Measurements from ENCODE around the gene CDK15.
"Not testable (repeated sequence)": the region's sequence is repeated elsewhere in the genome, so short reads cannot be mapped to it uniquely, and the experiment has no call there.

The CDK15 gene

GRCh38 chr2:201806442-201807170 is at the start of gene CDK15:
CDK15 (plus strand) TSS chr2:201806537; CDS start chr2:201806665, 128 bp downstream.
- no peak for DNase-seq

DNA sequence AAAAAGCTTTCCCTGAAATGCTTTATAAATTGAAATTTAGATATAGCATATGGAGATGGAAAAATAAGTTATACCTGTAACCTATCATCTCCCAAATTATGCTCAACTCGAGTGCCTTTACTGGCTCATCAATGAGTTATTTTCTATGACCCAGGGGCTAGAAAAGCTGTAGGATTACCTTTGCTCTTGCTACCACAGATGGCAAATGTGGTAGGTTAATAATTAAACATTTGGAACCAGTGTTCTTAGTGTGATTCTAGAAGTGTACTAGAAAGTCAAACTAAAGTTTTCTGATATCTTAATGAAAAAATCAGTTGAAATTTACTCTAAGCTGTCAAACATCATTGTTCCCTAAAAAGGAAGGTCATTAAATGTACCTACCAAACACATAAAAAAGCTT is 48.1 kb upstream of the CDK15 start:
- no peak for DNase-seq

GRCh38 chr2:201758873-201759272 is 47.5 kb upstream of the CDK15 start:
- no peak for DNase-seq

- DNase-seq: no peak
Observed at GRCh38 chr2:201759567-201759966, 46.8 kb upstream of the CDK15 start.

- DNase-seq: no peak
Observed at GRCh38 chr2:201761101-201761500, 45.2 kb upstream of the CDK15 start.

GRCh38 chr2:201764469-201764868 is 41.9 kb upstream of the CDK15 start:
- not testable (repeated sequence) for DNase-seq

- no peak for DNase-seq
Observed at GRCh38 chr2:201765799-201766198, 40.5 kb upstream of the CDK15 start.

DNA sequence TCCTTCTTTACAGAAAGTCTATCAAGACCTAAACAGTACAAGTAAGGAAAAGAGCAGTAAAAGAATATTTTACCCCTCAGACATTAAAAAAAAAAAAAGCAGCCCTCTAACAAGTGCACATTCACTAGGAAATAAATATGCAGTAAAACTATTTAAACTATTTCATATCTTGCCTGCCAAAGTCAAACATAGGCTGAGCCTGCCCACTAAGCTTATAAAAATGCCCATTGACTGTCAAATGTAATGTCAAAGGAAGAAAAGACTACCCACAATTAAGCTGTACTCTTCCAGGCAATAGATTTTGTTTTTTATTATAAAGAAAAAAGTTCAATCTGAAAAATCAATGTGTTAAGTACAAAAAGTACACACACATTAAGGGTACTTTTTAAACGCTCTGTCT is 37.4 kb upstream of the CDK15 start:
- no peak for DNase-seq

DNA sequence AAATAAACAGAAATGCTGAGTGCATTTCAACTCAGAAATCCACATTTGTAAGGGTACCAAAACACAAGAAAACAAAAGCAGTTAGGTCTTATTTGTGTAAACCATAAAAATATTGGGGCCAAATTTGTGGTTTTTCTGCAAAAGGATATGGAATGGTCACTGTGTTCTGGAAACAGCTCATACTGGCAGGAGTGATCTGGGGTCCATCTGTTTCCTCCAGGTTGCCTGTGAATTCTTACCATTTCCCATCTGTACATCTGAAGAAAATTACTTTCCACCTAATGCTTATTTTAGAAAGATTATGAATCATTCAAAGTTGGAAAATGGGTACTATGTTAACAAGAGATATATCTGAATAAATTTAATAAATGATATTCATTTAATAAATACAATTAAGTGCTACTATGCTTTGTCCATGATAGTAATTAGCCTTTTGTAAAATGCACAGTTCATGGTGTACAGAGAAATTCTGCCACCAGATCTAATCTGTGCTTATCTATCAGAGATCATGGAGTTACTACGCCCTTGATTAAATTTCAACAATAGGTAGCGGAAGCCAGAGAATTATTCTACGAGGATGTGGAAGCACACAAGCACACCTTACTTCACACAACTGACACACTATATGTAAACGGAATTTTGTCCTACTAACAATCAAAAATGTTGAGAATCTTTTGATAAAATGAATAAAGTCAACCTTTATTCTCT is 36.5 kb upstream of the CDK15 start:
- DNase-seq: no peak

DNA sequence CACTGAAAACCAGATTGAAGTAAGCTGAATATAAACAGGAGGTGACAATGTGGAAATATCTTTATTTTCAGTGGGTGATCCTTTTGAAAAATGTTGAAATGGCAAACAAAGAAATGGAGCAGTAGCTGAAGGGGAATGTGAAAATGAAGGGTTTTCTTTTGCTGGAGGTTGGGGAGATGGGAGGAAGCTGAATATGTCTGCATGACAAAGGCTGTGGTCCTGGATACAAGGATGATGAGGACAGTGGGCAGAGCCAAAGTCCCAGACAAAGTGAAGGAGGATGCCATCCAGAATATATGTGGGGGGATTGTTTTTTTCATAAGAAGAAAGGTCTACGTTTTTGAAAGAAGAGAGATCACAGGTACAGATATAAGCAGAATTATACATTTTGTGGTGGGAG is 32.3 kb upstream of the CDK15 start:
- DNase-seq: no peak

- no peak for DNase-seq
Observed at GRCh38 chr2:201774546-201774945, 31.8 kb upstream of the CDK15 start.

GRCh38 chr2:201775326-201775725 is 31.0 kb upstream of the CDK15 start:
- no peak for DNase-seq

DNA sequence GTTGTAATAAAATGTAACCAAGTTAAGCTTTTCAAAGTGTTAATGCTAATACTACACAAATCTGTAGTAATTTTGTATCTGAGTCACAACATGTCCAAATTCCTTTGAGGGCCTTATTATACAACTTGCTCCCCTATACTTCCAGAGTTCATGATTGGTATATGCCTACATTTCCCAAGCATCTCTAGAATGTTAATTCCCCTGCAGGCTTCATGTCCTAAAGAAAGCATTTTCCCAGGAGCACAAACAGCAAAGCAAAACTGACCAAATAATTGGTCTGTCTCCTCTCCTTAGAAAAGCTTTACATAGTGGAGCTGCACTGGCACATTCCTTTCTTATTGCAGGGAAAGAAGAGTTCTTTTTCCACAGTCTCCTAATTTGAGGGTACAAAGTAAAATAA is 29.3 kb upstream of the CDK15 start:
- no peak for DNase-seq

GRCh38 chr2:201777869-201778268 is 28.5 kb upstream of the CDK15 start:
- no peak for DNase-seq

- DNase-seq: peak; percentile 18 to 40 (median 22)
Observed at GRCh38 chr2:201779901-201780673, 26.2 kb upstream of the CDK15 start.

- peak; percentile 94 to 95 (median 94) for DNase-seq
Observed at GRCh38 chr2:201780674-201781493, 25.5 kb upstream of the CDK15 start, which contains the start of gene ALS2. ALS2 (minus strand) TSS chr2:201780933; CDS start chr2:201768885, 12,048 bp downstream.

DNA sequence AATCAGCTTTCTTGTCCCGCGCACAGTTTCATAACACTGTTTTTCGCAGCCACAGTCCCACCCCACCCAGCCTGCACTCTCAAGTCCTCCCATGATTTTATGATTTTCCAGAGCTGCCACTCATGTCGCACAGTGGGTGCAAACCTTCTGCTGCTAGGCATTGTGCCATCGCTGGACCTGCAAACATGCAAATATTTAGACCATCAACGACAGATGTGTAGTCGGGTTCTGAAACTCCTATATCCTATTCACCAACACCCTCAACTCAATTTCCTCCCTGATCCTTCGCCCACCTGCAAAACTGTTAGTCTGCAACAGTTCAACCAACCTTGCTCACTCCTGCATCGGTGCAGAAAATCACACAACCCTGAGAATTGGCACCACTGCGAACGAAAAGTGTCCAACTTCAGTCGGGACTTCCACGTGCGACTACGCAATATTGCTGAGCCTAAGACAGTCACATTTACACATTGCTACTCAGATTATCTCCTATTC is 24.7 kb upstream of the CDK15 start:
- no peak for DNase-seq

DNA sequence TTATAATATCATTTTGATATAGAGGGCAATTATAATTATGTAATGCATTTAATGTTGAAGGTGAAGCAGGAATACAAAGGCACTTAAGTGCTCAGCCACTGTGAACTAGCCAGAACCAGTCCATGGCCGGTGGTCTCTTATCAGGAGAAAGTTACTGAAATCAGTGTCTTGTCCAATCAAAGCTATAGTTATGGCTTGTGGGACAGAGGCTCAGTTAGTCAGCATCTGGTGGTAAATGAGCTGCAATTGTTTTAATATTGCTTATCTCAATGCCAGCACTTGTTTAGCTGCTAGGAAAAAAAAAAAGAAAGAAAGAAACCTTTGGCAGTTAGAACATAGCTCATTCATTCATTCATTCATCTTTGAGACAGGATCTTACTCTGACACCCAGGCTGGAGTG is 21.8 kb upstream of the CDK15 start:
- no peak for DNase-seq

GRCh38 chr2:201785135-201785534 is 21.2 kb upstream of the CDK15 start:
- DNase-seq: no peak

DNA sequence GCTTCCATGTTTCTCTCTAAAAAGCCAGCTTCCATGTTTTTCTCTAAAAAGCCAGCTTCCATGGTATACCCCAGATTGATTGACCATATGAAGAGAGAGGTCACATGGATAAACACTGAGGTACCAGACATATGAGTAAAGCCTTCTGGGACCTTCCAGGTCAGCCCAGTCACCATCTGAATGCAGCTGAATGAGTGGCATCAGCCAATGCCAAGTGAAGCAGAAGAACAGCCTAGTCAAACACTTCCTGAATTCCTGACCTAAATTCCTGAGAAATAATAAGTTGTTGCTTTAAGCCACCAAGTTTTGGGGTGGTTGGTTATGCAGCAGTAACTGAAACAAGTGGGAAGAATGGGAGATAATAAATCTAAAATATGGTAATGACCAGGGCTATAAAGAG is 19.9 kb upstream of the CDK15 start:
- no peak for DNase-seq

DNA sequence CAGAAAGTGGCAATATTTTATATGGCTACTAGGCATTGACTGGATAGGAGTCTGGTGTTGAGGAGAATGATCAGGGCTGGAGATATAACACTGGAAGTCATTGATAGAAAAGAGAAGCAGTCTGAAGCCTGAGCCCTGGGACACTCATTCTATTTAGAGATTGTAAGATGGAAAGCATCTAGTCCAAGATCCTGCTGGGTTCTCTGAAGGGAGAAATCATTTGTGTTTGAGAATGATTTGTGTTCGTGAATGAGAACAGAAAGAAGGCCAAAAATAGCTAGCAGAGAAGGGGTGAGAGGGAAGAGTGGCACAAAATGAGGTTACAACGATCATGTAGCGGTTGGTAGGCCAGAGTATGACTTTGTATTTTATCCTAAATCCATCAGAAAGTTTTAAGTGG is 18.0 kb upstream of the CDK15 start:
- DNase-seq: no peak

DNA sequence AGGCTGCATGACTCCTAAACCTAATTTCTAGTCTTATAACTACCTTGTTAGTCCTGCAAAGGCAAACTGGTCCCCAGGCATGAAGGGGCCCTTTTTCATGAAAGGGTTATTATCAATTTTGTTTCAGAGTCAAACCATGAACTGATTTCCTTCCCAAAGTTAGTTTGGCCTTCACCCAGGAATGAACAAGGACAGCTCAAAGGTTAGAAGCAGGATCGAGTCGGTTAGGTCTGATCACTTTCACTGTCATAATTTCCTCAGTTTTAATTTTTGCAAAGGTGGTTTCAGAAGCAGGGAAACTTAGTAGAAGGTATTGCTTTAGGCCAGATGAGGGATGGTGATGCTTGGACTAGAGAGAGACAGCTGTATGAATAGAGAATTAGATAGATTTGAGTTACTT is 16.9 kb upstream of the CDK15 start:
- DNase-seq: no peak

GRCh38 chr2:201790291-201790690 is 16.0 kb upstream of the CDK15 start:
- DNase-seq: no peak
